K562 (cell line): Measurements from ENCODE around the gene C7orf57. TPM values are rescaled to one million over a fixed set of nuclear protein-coding genes. Genes with fewer than 3 reads are reported as not detected.

Source experiments
- MED1 ChIP-seq: sonication (generic); formaldehyde crosslinking; IDR thresholded peaks from 2 replicates; pipeline ENCODE4 v1.8.1; 2023; ENCODE audit warnings: missing genetic modification reagents, borderline replicate concordance
- NFIC ChIP-seq: fragments of 450-650 bp; IDR thresholded peaks from 2 replicates; pipeline ENCODE4 v1.6.1; 2017; ENCODE audit warnings: mild to moderate bottlenecking, inconsistent platforms
- SAFB2 ChIP-seq: fragments of 200-400 bp; formaldehyde crosslinking; IDR thresholded peaks from 2 replicates; pipeline ENCODE4 v1.6.1; 2018; ENCODE audit warnings: borderline replicate concordance, low read length, low read depth, moderate library complexity; ENCODE audit not compliant: severe bottlenecking
- SMC3 ChIP-seq: conservative IDR thresholded peaks from 2 replicates; pipeline ENCODE4 v1.6.1; 2011; ENCODE audit warnings: low read depth, low read length, improper control_type of control experiment; ENCODE audit not compliant: insufficient read depth
- SNRNP70 ChIP-seq: fragments of 200-400 bp; formaldehyde crosslinking; optimal IDR thresholded peaks from 2 replicates; pipeline ENCODE3; 2017; ENCODE audit warnings: low read depth, low read length
- ZNF146 ChIP-seq: IDR thresholded peaks from one replicate; pipeline ENCODE4 v1.6.1; 2018; ENCODE audit warnings: missing compliant biosample characterization; ENCODE audit not compliant: unreplicated experiment
- polyA plus RNA-seq, 8 experiments: library from polyadenylated mRNA; depleted of rRNA in 4 of 8; stranded (reverse) in 5 of 8; unstranded in 3 of 8; fragments of >200 nt; fragmentation: Nextera tagmentation in 2 of 8; fragmentation: Illumina TruSeq in 1 of 8; extraction: Ambion mirVana in 2 of 8; extraction: Trizol in 1 of 8; gene quantifications; 2 replicates each; pipeline versions ENCODE4 v1.2.1 to v1.2.3, GENCODE V29; 2011 to 2014; ENCODE audit warnings: inconsistent platforms in 1 of 8, missing spikeins in 1 of 8
- total RNA-seq, 7 experiments: library from RNA; depleted of rRNA in 6 of 7; stranded (reverse); fragments of >200 nt in 6 of 7; fragmentation: Illumina TruSeq in 2 of 7; extraction: Trizol in 2 of 7; gene quantifications; 2 replicates each; pipeline versions ENCODE4 v1.2.1 to v1.2.3, GENCODE V29; 2011 to 2021; ENCODE audit warnings: low replicate concordance in 1 of 7
- TF ChIP-seq, protein P1 (sequence below), 2 experiments: fragments of 450-650 bp; formaldehyde crosslinking in 1 of 2; IDR thresholded peaks; 2 replicates each; pipeline versions ENCODE4 v1.4.0 to v1.6.1; 2014 to 2020; ENCODE audit warnings: mild to moderate bottlenecking in 2 of 2, borderline replicate concordance in 1 of 2, low read depth in 1 of 2
- TF ChIP-seq, protein P2 (sequence below): sonication (generic); formaldehyde crosslinking; IDR thresholded peaks from 2 replicates; pipeline ENCODE4 v1.8.1; 2023; ENCODE audit warnings: missing genetic modification reagents, mild to moderate bottlenecking, borderline replicate concordance

The C7orf57 gene
- total and polyA plus RNA-seq, 9 of the 15 experiments (the other 6 are each of a cell fraction or from before 2014, with no cell fraction given): not detected

DNA sequence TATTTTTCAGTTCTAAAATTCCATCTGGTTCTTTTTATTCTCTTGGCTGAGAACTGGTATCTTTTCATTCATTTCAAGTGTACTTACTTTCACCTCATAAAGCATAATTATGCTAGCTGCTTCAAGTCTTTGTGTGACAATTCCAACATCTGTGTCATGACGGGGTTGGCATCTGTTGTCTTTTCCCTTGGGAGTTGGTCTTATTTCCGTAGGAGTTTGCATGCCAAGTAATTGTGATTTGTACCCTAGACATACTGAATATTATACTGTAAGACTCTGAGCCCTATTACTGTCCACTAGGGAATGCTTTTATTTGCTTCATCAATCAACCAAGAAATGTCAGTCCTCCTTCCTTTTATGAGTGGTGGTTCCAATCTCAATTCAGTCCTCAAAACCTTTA is 31.3 kb upstream of the C7orf57 start (continued):
- TF ChIP-seq, protein P1, sequence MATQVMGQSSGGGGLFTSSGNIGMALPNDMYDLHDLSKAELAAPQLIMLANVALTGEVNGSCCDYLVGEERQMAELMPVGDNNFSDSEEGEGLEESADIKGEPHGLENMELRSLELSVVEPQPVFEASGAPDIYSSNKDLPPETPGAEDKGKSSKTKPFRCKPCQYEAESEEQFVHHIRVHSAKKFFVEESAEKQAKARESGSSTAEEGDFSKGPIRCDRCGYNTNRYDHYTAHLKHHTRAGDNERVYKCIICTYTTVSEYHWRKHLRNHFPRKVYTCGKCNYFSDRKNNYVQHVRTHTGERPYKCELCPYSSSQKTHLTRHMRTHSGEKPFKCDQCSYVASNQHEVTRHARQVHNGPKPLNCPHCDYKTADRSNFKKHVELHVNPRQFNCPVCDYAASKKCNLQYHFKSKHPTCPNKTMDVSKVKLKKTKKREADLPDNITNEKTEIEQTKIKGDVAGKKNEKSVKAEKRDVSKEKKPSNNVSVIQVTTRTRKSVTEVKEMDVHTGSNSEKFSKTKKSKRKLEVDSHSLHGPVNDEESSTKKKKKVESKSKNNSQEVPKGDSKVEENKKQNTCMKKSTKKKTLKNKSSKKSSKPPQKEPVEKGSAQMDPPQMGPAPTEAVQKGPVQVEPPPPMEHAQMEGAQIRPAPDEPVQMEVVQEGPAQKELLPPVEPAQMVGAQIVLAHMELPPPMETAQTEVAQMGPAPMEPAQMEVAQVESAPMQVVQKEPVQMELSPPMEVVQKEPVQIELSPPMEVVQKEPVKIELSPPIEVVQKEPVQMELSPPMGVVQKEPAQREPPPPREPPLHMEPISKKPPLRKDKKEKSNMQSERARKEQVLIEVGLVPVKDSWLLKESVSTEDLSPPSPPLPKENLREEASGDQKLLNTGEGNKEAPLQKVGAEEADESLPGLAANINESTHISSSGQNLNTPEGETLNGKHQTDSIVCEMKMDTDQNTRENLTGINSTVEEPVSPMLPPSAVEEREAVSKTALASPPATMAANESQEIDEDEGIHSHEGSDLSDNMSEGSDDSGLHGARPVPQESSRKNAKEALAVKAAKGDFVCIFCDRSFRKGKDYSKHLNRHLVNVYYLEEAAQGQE (IDR thresholded peaks at IDR 0.05; ENCODE audit: borderline replicate concordance): no peak
- TF ChIP-seq, protein P1 (CRISPR knock-in tag; IDR thresholded peaks at IDR 0.05; ENCODE audit: low read depth): no peak
- TF ChIP-seq SMC3 (no peak), NFIC (no peak), MED1 (CRISPR knock-in tag) (no peak), ZNF146 (no peak), SAFB2 (no peak), SNRNP70 (no peak)
- TF ChIP-seq, protein P2, sequence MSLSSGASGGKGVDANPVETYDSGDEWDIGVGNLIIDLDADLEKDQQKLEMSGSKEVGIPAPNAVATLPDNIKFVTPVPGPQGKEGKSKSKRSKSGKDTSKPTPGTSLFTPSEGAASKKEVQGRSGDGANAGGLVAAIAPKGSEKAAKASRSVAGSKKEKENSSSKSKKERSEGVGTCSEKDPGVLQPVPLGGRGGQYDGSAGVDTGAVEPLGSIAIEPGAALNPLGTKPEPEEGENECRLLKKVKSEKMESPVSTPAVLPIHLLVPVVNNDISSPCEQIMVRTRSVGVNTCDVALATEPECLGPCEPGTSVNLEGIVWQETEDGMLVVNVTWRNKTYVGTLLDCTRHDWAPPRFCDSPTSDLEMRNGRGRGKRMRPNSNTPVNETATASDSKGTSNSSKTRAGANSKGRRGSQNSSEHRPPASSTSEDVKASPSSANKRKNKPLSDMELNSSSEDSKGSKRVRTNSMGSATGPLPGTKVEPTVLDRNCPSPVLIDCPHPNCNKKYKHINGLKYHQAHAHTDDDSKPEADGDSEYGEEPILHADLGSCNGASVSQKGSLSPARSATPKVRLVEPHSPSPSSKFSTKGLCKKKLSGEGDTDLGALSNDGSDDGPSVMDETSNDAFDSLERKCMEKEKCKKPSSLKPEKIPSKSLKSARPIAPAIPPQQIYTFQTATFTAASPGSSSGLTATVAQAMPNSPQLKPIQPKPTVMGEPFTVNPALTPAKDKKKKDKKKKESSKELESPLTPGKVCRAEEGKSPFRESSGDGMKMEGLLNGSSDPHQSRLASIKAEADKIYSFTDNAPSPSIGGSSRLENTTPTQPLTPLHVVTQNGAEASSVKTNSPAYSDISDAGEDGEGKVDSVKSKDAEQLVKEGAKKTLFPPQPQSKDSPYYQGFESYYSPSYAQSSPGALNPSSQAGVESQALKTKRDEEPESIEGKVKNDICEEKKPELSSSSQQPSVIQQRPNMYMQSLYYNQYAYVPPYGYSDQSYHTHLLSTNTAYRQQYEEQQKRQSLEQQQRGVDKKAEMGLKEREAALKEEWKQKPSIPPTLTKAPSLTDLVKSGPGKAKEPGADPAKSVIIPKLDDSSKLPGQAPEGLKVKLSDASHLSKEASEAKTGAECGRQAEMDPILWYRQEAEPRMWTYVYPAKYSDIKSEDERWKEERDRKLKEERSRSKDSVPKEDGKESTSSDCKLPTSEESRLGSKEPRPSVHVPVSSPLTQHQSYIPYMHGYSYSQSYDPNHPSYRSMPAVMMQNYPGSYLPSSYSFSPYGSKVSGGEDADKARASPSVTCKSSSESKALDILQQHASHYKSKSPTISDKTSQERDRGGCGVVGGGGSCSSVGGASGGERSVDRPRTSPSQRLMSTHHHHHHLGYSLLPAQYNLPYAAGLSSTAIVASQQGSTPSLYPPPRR: no peak
